Endodermal cell (in vitro differentiated cells): ENCODE results near the gene CROCC. TPM values are rescaled to one million over a fixed set of nuclear protein-coding genes. Genes with fewer than 3 reads are reported as not detected.

Source experiments
- DNase-seq: peaks from one replicate; pipeline ENCODE4 v3.0.0-alpha.2; 2017
- H3K27ac ChIP-seq: 2 replicates; pipeline ENCODE4 v1.5.1; 2013; ENCODE audit warnings: mild to moderate bottlenecking, low read depth, low read length, moderate library complexity
- H3K27me3 ChIP-seq: 2 replicates; pipeline ENCODE4 v1.6.1; 2013; ENCODE audit warnings: mild to moderate bottlenecking, low read length, moderate library complexity; ENCODE audit not compliant: insufficient read depth, control insufficient read depth, poor library complexity, severe bottlenecking
- H3K36me3 ChIP-seq: 2 replicates; pipeline ENCODE4 v1.7.0; 2013; ENCODE audit warnings: mild to moderate bottlenecking, low read length, moderate library complexity; ENCODE audit not compliant: control insufficient read depth, insufficient read depth
- H3K4me1 ChIP-seq: one replicate; pipeline ENCODE4 v1.7.0; 2013; ENCODE audit warnings: low read length; ENCODE audit not compliant: control insufficient read depth, insufficient read depth
- H3K4me3 ChIP-seq: 2 replicates; pipeline ENCODE4 v1.5.1; 2013; ENCODE audit warnings: mild to moderate bottlenecking, low read length, moderate library complexity
- H3K9ac ChIP-seq: 2 replicates; pipeline ENCODE4 v1.6.1; 2013; ENCODE audit warnings: mild to moderate bottlenecking, low read length, moderate library complexity; ENCODE audit not compliant: poor library complexity, severe bottlenecking; ENCODE audit errors: extremely low read depth
- H3K9me3 ChIP-seq: 2 replicates; pipeline ENCODE4 v1.6.1; 2013; ENCODE audit warnings: mild to moderate bottlenecking, low read length, moderate library complexity; ENCODE audit not compliant: control insufficient read depth
- H3K27ac Mint-ChIP-seq: 2 replicates; pipeline ENCODE4 v1.8.0; 2020; ENCODE audit warnings: mixed read lengths
- H3K27me3 Mint-ChIP-seq: 2 replicates; pipeline ENCODE4 v1.8.0; 2021; ENCODE audit warnings: mild to moderate bottlenecking, mixed read lengths; ENCODE audit not compliant: insufficient read depth
- H3K36me3 Mint-ChIP-seq: 2 replicates; pipeline ENCODE4 v1.8.0; 2020; ENCODE audit warnings: low read depth, mixed read lengths
- H3K4me1 Mint-ChIP-seq: 2 replicates; pipeline ENCODE4 v1.8.0; 2020; ENCODE audit warnings: mixed read lengths
- H3K4me3 Mint-ChIP-seq: 2 replicates; pipeline ENCODE4 v1.8.0; 2020; ENCODE audit warnings: mild to moderate bottlenecking, moderate library complexity, mixed read lengths
- H3K9me3 Mint-ChIP-seq: 2 replicates; pipeline ENCODE4 v1.8.0; 2020; ENCODE audit warnings: mild to moderate bottlenecking, mixed read lengths
- WGBS, 2 experiments: methylation state at CpG; one replicate each; pipeline versions ENCODE4 v1.1.5 to v1.1.7; 2013; ENCODE audit warnings: missing lambda C conversion rate in 2 of 2, mixed read lengths in 1 of 2; ENCODE audit not compliant: insufficient coverage in 1 of 2, insufficient read length in 1 of 2; 5-methylcytosine and 5-hydroxymethylcytosine counted together
- total RNA-seq, 2 donors: library from RNA; stranded (reverse); fragmentation: NEBNext Ultra II Directional in 1 of 2; extraction: Animal tissue kit (Norgen Biotek cat#: 25700) in 1 of 2; gene quantifications; 2 replicates in 1 of 2; 3 replicates in 1 of 2; pipeline ENCODE4 v1.2.1, GENCODE V29; 2021
- TF ChIP-seq, protein P1 (sequence below): fragments of 200-600 bp; sonication (generic); conservative IDR thresholded peaks from 2 replicates; pipeline ENCODE4 v1.5.0; 2021; ENCODE audit warnings: antibody characterized with exemption, mild to moderate bottlenecking

The CROCC gene
- total RNA-seq, 2 donors from 2014 or later = 58.4 to 61.8 TPM

DNA sequence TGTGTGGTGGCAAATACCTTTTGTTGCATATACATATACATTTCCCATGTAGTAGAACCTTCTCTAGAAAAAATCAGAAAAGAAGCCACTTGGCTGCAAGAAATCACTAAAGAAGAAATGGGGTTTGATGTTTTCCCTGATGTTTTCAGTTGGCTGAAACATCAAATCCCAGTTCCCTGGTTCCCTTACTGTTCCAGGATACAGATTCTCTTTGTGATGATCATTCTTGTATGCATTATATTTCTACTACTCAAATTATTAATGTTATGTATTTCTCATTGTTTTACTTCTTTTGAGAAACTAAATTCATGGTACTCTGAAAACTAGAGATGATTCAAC, 18.3 kb upstream of the CROCC start:
- H3K9me3 ChIP-seq = no peaks in the 10 kb centered on the region
- Mint-ChIP-seq H3K4me3 (no peak overlapping the region), H3K36me3 (no peaks in the 10 kb centered on the region), H3K4me1 (peaks cover 17% of the 10 kb centered on the region), H3K9me3 (no peaks in the 10 kb centered on the region), H3K27ac (no peak overlapping the region), H3K27me3 (no peaks in the 10 kb centered on the region)
- H3K27ac ChIP-seq = peak overlapping the region; percentile 100
- H3K4me3 ChIP-seq = peak overlapping the region; percentile 83
- no peak for DNase-seq
- H3K9ac ChIP-seq = no peak overlapping the region
- TF ChIP-seq, protein P1, sequence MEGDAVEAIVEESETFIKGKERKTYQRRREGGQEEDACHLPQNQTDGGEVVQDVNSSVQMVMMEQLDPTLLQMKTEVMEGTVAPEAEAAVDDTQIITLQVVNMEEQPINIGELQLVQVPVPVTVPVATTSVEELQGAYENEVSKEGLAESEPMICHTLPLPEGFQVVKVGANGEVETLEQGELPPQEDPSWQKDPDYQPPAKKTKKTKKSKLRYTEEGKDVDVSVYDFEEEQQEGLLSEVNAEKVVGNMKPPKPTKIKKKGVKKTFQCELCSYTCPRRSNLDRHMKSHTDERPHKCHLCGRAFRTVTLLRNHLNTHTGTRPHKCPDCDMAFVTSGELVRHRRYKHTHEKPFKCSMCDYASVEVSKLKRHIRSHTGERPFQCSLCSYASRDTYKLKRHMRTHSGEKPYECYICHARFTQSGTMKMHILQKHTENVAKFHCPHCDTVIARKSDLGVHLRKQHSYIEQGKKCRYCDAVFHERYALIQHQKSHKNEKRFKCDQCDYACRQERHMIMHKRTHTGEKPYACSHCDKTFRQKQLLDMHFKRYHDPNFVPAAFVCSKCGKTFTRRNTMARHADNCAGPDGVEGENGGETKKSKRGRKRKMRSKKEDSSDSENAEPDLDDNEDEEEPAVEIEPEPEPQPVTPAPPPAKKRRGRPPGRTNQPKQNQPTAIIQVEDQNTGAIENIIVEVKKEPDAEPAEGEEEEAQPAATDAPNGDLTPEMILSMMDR = no peak
- peaks cover 5% of the 10 kb centered on the region for H3K4me1 ChIP-seq
- H3K27me3 ChIP-seq = no peaks in the 10 kb centered on the region
- no peaks in the 10 kb centered on the region for H3K36me3 ChIP-seq

DNA sequence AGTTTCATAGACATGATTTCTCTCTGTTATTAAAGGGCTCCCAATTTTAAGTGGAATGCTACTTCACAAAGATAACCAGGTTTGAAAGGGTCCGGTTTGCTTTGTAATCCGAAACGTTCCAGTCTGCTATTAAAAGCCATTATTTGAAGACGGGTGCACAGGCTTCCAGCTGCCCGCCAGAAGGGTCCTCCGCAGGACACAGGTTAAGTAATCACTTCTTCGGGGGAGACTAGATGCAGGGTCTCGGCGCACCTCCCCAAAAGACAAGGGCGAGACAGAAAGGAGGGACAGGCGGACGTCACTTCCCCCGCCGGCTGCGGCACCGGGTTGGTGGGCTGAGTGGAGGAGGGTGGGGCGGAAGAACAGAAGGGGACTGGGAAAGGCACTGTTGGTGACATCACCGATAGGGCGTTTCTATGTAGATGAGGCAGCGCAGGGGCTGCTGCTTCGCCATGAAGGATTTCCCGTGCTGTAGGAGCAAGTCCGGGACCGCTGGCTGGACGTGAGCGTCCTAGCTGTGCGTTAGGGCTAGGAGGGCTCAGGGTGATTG, 17.1 kb upstream of the CROCC start:
- H3K9me3 Mint-ChIP-seq = no peaks in the 10 kb centered on the region
- no peak overlapping the region for H3K27ac Mint-ChIP-seq
- peaks cover 5% of the 10 kb centered on the region for H3K4me1 ChIP-seq
- peak overlapping the region; percentile 95 for H3K9ac ChIP-seq
- no peaks in the 10 kb centered on the region for H3K9me3 ChIP-seq
- DNase-seq = peak; percentile 99
- WGBS, 2 experiments = 1 to 2% methylated on average over 26 to 27 of the region's 27 CpGs
- peaks cover 17% of the 10 kb centered on the region for H3K4me1 Mint-ChIP-seq
- H3K27ac ChIP-seq = peak overlapping the region; percentile 100
- H3K4me3 ChIP-seq = peak overlapping the region; percentile 83
- no peaks in the 10 kb centered on the region for H3K27me3 Mint-ChIP-seq
- H3K27me3 ChIP-seq = no peaks in the 10 kb centered on the region
- no peak overlapping the region for H3K4me3 Mint-ChIP-seq
- TF ChIP-seq, protein P1 = no peak
- no peaks in the 10 kb centered on the region for H3K36me3 ChIP-seq
- no peaks in the 10 kb centered on the region for H3K36me3 Mint-ChIP-seq

DNA sequence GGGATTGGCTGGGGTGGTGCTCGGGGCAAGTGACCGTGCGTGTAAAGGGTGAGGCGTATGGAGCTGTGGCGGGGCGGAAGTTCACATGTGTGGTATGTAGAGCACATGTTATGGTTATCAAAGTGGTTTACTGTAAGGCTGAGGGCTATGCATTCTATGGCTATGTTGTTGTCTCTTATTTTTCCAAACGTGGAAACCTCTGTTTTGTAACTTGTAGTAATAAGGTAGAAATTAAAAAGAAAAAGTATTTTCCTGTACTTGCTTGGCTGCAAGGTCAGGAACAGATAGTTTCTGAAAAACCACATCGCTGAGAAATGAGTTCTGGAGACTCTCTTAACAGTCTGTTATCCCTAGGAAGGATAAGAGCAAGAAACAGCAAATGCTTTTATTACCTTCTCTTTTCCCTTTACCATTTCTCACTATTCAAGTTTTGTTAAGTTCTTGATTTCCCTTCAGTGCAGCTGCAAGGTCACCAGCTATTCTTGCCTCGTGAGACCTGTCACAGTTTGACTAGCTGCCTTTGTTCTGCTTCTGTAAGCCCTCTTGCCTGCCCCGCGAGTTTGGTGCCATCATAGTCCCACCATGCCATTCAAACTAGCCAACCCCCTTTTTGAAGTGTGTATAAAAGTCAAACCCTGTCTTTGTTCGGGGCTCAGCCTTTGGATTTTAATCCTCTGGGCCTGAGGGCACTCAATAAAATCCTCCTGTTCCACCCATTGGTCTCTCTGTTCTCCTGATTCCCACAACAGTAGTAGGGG, 16.4 kb upstream of the CROCC start:
- DNase-seq = peak; percentile 82
- no peaks in the 10 kb centered on the region for H3K36me3 Mint-ChIP-seq
- H3K9me3 ChIP-seq = no peaks in the 10 kb centered on the region
- peak overlapping the region; percentile 83 for H3K4me3 ChIP-seq
- H3K27ac Mint-ChIP-seq = no peak overlapping the region
- peaks cover 17% of the 10 kb centered on the region for H3K4me1 Mint-ChIP-seq
- no peak overlapping the region for H3K4me3 Mint-ChIP-seq
- TF ChIP-seq, protein P1 = no peak
- H3K4me1 ChIP-seq = peaks cover 5% of the 10 kb centered on the region
- no peaks in the 10 kb centered on the region for H3K9me3 Mint-ChIP-seq
- H3K27me3 ChIP-seq = no peaks in the 10 kb centered on the region
- peak overlapping the region; percentile 100 for H3K27ac ChIP-seq
- H3K9ac ChIP-seq = peak overlapping the region; percentile 95
- no peaks in the 10 kb centered on the region for H3K36me3 ChIP-seq
- WGBS, 2 experiments = 7 to 8% methylated on average over 10 to 12 of the region's 12 CpGs
- no peaks in the 10 kb centered on the region for H3K27me3 Mint-ChIP-seq
